AG04449 (cell line): ENCODE data around the gene ZNF248.

Source experiments
- CTCF ChIA-PET: fragments of 350-600 bp; formaldehyde crosslinking; extraction: SDS; loops from one replicate; lab custom pipeline; 2021; ENCODE audit warnings: antibody characterized with exemption; lab: Yijun Ruan, JAX
- POLR2A ChIA-PET: fragments of 400-600, 350-600 bp; formaldehyde crosslinking; extraction: SDS; loops from one replicate; lab custom pipeline; 2020; ENCODE audit warnings: antibody characterized with exemption, inconsistent platforms; lab: Yijun Ruan, JAX
- DNase-seq: peaks from one replicate; pipeline ENCODE4 v3.0.0-alpha.2; 2010; ENCODE audit warnings: low read depth, low spot score
- H3K4me3 ChIP-seq: 2 replicates; pipeline ENCODE4 v1.5.1; 2011; ENCODE audit warnings: low read depth, mild to moderate bottlenecking, control low read depth, low read length
- TF ChIP-seq, protein P1 (sequence below): IDR thresholded peaks from one replicate; pipeline ENCODE4 v1.5.1; 2011; ENCODE audit warnings: mild to moderate bottlenecking, moderate library complexity, low read length, control low read depth, inconsistent platforms; ENCODE audit not compliant: insufficient read depth; ENCODE audit errors: missing control alignments

ZNF248 gene

DNA sequence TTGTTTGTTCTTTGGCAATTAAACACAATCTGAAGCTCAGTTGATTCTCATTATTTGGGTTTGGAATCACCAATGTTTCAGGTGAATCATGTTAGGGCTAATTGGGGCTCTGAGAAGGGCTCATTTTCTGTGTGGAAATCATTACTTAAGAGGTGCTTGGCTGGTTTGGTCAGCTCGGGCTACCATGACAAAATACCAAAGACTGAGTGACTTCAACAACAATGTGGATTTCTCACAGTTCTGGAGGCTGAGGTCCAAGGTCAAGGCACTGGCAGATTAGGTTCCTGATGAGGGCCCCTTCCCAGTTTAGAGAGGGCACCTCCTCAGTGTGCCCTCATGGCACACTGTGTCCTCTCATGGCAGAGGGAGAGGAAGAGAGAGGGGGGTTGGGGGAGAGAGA lies 121.3 kb downstream of the ZNF248 start:
- ChIA-PET CTCF (no interaction called here), POLR2A (no interaction called here)
- TF ChIP-seq, protein P1, sequence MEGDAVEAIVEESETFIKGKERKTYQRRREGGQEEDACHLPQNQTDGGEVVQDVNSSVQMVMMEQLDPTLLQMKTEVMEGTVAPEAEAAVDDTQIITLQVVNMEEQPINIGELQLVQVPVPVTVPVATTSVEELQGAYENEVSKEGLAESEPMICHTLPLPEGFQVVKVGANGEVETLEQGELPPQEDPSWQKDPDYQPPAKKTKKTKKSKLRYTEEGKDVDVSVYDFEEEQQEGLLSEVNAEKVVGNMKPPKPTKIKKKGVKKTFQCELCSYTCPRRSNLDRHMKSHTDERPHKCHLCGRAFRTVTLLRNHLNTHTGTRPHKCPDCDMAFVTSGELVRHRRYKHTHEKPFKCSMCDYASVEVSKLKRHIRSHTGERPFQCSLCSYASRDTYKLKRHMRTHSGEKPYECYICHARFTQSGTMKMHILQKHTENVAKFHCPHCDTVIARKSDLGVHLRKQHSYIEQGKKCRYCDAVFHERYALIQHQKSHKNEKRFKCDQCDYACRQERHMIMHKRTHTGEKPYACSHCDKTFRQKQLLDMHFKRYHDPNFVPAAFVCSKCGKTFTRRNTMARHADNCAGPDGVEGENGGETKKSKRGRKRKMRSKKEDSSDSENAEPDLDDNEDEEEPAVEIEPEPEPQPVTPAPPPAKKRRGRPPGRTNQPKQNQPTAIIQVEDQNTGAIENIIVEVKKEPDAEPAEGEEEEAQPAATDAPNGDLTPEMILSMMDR = no peak
- DNase-seq = no peak
- no peak overlapping the region for H3K4me3 ChIP-seq

DNA sequence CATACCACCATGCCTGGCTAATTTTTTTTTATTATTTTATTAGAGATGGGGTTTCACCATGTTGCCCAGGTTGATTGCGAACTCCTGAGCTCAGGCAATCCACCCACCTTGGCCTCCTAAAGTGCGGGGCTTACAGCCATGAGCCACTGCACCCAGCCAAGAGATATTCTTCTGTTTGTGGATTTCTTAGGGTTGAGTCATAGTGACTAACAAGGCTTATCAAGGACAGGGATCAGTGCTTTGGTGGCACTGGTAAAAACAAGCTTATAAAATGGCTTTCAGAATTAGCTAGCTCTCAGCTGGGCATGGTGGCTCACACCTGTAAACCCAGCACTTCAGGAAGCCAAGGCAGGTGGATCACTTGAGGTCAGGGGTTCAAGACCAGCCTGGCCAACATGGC lies 122.4 kb downstream of the ZNF248 start:
- TF ChIP-seq, protein P1 = no peak
- H3K4me3 ChIP-seq = no peak overlapping the region
- DNase-seq = no peak
- CTCF ChIA-PET = no interaction called here
- POLR2A ChIA-PET = no interaction called here
